ENCODE results near the gene AHDC1.

- TF ChIP-seq ZNF239 (tag by site-specific recombination; IDR thresholded peaks at IDR 0.05) (no peak; the same call in 1 of the 2 replicates), ZNF311 (tag by site-specific recombination; IDR thresholded peaks at IDR 0.05; ENCODE audit: borderline replicate concordance) (0 out of 2 replicates have a peak, but pooled peaks have one; percentile 31), CTCF (tag by site-specific recombination; IDR thresholded peaks at IDR 0.05) (no peak), MYNN (tag by site-specific recombination; IDR thresholded peaks at IDR 0.05; ENCODE audit: borderline replicate concordance) (no peak), TCF7L2 (IDR thresholded peaks at IDR 0.05; ENCODE audit: borderline replicate concordance, low read depth, low read length) (no peak), PRDM2 (tag by site-specific recombination; IDR thresholded peaks at IDR 0.05; ENCODE audit: borderline replicate concordance) (no peak), ATF2 (tag by site-specific recombination; IDR thresholded peaks at IDR 0.05; ENCODE audit: low read depth) (no peak), ZNF155 (tag by site-specific recombination; IDR thresholded peaks at IDR 0.05) (no peak), PRDM4 (tag by site-specific recombination; IDR thresholded peaks at IDR 0.05) (no peak), REST (tag by site-specific recombination; IDR thresholded peaks at IDR 0.05) (no peak), ZNF24 (tag by site-specific recombination; IDR thresholded peaks at IDR 0.05) (no peak)
These were observed 77.2 kb downstream of the AHDC1 start for GRCh38 chr1:27526569-27527222.
